Left lobe of liver (tissue), 2 donors: ENCODE measurements around the gene KIFBP. TPM values are rescaled to one million over a fixed set of nuclear protein-coding genes. Genes with fewer than 3 reads are reported as not detected.
"Not testable (repeated sequence)": the region's sequence is repeated elsewhere in the genome, so short reads cannot be mapped to it uniquely, and the experiment has no call there.

Experiments used
- ATAC-seq: fragments of 200-7000 bp; cut with Tn5 transposase; one replicate; pipeline ENCODE4 v1.9.1; 2020; ENCODE audit warnings: mild to moderate bottlenecking, moderate library complexity
- DNase-seq: peaks from one replicate; pipeline ENCODE4 v3.0.0-alpha.2; 2020; ENCODE audit warnings: low spot score
- total RNA-seq: library from RNA; stranded (reverse); gene quantifications from one replicate; pipeline ENCODE4 v1.2.1, GENCODE V29; 2021
- donor health status: DM: no; HTN: no; CAD: no; lungs with moderate emphysema.
- donor health status: DM: no; HTN: yes; CAD: no.

Gene KIFBP
- 8.2 TPM for total RNA-seq

- DNase-seq (peak; percentile 95), ATAC-seq (peak; percentile 97)
Measured at GRCh38 chr10:68988530-68989316, at the start of gene KIFBP. Gene KIFBP, plus strand, starts transcription at chr10:68988803. Its CDS starts 30 bp downstream, at chr10:68988833.

- DNase-seq: no peak
- peak; percentile 77 for ATAC-seq
Measured at GRCh38 chr10:68938884-68939283, 49.7 kb upstream of the KIFBP start.

GRCh38 chr10:68940917-68941316, 47.7 kb upstream of the KIFBP start:
- not testable (repeated sequence) for DNase-seq, ATAC-seq

GRCh38 chr10:68950598-68950997, 38.0 kb upstream of the KIFBP start:
- ATAC-seq: no peak

GRCh38 chr10:68954904-68955303, 33.7 kb upstream of the KIFBP start:
- ATAC-seq (no peak), DNase-seq (no peak)

More at GRCh38 chr10:68950598-68950997, 38.0 kb upstream of the KIFBP start:
- DNase-seq: no peak

- ATAC-seq: no peak
- no peak for DNase-seq
Measured at GRCh38 chr10:68955355-68955831, 33.2 kb upstream of the KIFBP start.

GRCh38 chr10:68955832-68956532, 32.6 kb upstream of the KIFBP start, which contains the start of gene DDX21:
Gene DDX21, plus strand, starts transcription at chr10:68956170. Its CDS starts 56 bp downstream, at chr10:68956226.
- peak; percentile 95 for ATAC-seq
- peak; percentile 90 for DNase-seq

- DNase-seq (no peak), ATAC-seq (no peak)
Measured at GRCh38 chr10:68957284-68957615, 31.4 kb upstream of the KIFBP start.

GRCh38 chr10:68957654-68958053, 30.9 kb upstream of the KIFBP start:
- no peak for ATAC-seq

GRCh38 chr10:68959695-68960527, 28.7 kb upstream of the KIFBP start:
- no peak for ATAC-seq
- no peak for DNase-seq

More at GRCh38 chr10:68957654-68958053, 30.9 kb upstream of the KIFBP start:
- DNase-seq: no peak

- ATAC-seq (no peak), DNase-seq (no peak)
Measured at GRCh38 chr10:68963151-68963550, 25.5 kb upstream of the KIFBP start.

GRCh38 chr10:68973975-68974374, 14.6 kb upstream of the KIFBP start:
- no peak for DNase-seq
- no peak for ATAC-seq

GRCh38 chr10:68975936-68976473, 12.6 kb upstream of the KIFBP start:
- not testable (repeated sequence) for DNase-seq, ATAC-seq

- not testable (repeated sequence) for ATAC-seq, DNase-seq
Measured at GRCh38 chr10:68979738-68980137, 8.9 kb upstream of the KIFBP start.

- ATAC-seq (no peak), DNase-seq (no peak)
Measured at GRCh38 chr10:68981074-68981473, 7.5 kb upstream of the KIFBP start.

GRCh38 chr10:68982389-68982788, 6.2 kb upstream of the KIFBP start:
- ATAC-seq (no peak), DNase-seq (no peak)

- DNase-seq (no peak), ATAC-seq (no peak)
Measured at GRCh38 chr10:68987611-68988010, 992 bp upstream of the KIFBP start.

- DNase-seq (no peak), ATAC-seq (no peak)
Measured at GRCh38 chr10:68989317-68989990, 851 bp downstream of the KIFBP start.

GRCh38 chr10:68992636-68993440, 4.2 kb downstream of the KIFBP start:
- ATAC-seq: no peak
- no peak for DNase-seq
